Ovary (tissue), 3 donors: ENCODE results near the gene MAFB.

Experiments used
- EP300 ChIP-seq: sonication (generic); formaldehyde crosslinking; IDR thresholded peaks from one replicate; pipeline ENCODE4 v1.6.1; 2017; ENCODE audit warnings: antibody characterized with exemption
- TF ChIP-seq, protein P1 (sequence below), 3 donors: fragments of 450-650 bp in 2 of 3; fragments of 200-600 bp in 1 of 3; IDR thresholded peaks; one replicate each; pipeline versions ENCODE4 v1.5.1 to v1.8.0; 2016 to 2022; ENCODE audit warnings: antibody characterized with exemption in 3 of 3, mild to moderate bottlenecking in 1 of 3
- donor health status: DM: no; HTN: no; CAD: no.

DNA sequence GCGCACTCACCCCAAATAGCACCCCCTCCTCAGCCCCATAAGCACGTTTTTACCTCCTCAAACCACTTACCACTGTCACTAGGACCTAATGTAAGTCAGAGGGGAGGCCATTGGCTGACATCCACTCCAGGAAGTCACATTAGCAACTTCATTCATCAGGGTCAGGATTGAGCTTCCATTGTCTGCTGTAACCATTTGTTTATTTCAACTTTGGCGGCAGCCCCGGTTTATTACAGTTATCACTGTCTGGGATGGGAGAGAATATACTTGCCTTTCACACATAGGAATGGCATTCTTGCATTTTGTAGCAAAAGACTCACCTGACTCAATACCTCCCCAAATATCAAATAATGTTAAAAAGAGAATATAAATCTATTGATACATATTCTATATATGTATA is 38.3 kb downstream of the MAFB start:
- TF ChIP-seq, protein P1, sequence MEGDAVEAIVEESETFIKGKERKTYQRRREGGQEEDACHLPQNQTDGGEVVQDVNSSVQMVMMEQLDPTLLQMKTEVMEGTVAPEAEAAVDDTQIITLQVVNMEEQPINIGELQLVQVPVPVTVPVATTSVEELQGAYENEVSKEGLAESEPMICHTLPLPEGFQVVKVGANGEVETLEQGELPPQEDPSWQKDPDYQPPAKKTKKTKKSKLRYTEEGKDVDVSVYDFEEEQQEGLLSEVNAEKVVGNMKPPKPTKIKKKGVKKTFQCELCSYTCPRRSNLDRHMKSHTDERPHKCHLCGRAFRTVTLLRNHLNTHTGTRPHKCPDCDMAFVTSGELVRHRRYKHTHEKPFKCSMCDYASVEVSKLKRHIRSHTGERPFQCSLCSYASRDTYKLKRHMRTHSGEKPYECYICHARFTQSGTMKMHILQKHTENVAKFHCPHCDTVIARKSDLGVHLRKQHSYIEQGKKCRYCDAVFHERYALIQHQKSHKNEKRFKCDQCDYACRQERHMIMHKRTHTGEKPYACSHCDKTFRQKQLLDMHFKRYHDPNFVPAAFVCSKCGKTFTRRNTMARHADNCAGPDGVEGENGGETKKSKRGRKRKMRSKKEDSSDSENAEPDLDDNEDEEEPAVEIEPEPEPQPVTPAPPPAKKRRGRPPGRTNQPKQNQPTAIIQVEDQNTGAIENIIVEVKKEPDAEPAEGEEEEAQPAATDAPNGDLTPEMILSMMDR (IDR thresholded peaks at IDR 0.05) = no peak
- no peak for TF ChIP-seq EP300
